ENCODE measurements around the gene CFAP70.
"Not testable (repeated sequence)": the region's sequence is repeated elsewhere in the genome, so short reads cannot be mapped to it uniquely, and the experiment has no call there.

CFAP70 gene

DNA sequence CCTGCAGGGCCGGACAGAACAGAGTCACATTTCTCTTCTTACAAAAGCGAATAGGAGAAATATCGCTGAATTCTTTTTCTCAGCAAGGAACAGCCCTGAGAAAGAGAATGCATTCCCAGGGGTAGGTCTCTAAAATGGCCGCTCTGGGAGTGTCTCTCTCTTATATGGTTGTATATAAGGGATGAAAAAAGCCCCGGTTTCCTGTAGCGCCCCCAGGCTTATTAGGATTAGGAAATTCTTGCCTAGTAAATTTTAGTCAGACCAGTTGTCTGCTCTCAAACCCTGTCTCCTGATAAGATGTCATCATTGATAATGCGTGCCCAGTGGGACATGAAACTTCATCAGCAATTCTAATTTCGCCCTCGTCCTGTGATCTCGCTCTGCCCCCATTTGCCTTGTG, 100.1 kb downstream of the CFAP70 start:
- not testable (repeated sequence) for DNase-seq (ENCODE audit: low read depth in 1 of 2, low spot score in 1 of 2)

DNA sequence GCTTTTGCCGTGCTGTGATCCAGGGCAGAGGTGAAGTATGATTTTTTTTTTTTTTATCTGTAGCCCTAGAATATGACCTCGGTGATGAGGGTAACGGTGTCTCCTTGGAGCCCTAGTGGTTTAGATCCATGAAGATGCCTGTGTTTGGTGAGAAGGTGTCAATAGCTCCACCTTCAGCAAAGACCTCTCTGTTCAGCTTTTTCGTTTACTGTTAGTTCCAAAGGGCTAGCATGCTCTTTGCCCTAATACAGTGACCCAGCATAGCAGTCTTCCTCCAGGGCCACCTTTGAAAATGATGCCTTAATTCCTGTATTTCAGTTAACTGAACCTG, 105.5 kb downstream of the CFAP70 start:
- DNase-seq (ENCODE audit: low read depth in 1 of 2, low spot score in 1 of 2) = no peak

DNA sequence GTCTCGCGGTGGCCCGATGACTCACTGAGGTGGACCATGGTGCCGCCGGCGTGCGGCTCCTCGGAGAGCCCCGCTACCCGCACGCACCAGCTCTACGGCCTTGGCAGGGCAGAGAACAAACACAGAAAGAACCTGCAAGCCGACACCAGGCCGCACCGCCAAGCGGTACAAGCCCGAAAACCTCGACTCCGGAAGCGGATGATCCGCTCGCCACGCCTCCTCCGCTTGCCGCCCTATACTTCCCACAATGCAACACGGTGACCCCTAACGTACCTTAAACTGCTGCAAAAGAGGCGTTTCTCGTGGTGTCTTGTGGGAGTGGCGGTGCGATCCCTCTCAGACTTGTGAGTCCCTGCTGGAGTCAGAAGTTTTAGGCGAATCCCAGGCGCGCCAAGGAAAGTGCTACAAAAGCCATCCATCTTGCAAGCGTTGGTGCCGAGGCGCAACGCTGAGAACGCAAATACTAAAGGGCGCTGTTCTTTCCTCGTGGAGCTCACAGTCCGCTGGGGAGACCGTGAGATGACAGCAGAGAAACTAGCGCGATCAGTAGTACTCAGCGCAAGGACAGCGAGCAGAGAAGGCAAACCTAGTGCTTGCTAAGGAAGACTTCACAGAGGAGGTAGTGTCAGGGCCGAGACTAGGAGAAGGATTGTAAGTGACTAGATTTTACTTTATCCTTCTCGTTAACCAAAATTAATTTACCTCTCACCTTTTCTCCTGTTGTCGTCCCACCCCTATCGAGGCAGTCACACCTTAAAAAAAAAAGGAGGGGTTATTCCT, 106.0 kb downstream of the CFAP70 start, which contains the start of gene MRPS16:
Gene MRPS16 (minus strand): TSS at position 200 of the 780 bp plus-strand sequence. CDS start 162 bp downstream, at position 38.
- DNase-seq (ENCODE audit: low read depth in 1 of 2, low spot score in 1 of 2) = peak; percentile 84 to 85

DNA sequence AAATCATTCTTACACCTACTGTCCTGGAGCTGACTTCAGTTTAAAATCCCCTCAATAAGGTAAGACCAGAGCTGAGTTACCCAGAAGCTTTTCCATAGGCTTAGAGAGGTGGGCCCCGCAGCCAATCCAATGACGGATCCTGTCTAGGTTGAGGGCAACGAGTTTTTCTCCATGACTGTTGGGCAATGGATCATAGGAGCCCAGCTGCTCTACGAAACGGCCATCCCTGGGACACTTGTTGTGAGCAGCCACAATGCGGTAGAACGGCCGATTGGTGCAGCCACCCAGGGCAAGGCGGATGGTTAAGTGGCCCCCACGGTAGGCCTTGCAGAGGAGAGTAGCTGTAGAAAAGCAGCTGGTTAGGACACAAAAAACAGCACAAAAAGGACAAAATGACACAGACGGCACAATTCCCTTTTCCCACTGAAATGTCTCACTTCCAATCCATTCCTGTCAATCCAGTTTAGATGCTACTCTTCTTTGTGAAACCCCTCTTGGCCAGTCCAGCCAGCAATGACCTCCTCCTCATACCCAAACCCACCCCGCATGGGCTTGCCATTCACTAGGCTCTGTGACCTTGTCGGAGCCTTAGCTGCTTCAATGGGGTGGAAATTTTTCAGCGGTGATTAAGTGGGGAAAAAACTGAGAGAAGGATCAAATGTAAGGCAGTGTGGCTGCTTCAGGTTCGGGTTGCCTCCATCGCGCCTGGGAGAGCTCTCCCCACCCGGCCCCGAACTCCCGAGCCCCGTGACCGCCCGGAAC, 106.8 kb downstream of the CFAP70 start:
- no peak for DNase-seq (ENCODE audit: low read depth in 1 of 2, low spot score in 1 of 2)

DNA sequence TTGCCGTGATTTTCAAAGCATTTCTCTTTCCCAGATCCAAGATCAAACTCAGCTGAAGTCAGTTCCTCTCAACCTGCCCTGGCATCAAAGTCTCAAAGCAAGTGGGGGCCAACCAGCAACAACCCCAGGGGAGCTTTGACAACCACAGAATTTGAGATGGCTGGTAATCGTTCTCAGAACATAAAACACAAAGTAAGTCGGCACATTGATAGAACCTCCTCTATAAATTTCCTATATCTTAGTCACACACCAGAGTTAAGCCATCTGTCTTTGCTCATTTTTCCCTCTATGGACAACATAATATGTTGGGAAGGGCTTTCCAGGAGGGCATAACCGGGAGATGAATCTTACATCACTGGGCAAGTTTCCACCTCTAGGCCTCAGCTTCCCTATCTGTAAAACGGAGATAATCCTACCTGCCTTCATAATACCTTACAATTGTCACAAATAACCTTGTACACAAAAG, 110.4 kb downstream of the CFAP70 start:
- DNase-seq (ENCODE audit: low read depth in 1 of 2, low spot score in 1 of 2) = no peak

DNA sequence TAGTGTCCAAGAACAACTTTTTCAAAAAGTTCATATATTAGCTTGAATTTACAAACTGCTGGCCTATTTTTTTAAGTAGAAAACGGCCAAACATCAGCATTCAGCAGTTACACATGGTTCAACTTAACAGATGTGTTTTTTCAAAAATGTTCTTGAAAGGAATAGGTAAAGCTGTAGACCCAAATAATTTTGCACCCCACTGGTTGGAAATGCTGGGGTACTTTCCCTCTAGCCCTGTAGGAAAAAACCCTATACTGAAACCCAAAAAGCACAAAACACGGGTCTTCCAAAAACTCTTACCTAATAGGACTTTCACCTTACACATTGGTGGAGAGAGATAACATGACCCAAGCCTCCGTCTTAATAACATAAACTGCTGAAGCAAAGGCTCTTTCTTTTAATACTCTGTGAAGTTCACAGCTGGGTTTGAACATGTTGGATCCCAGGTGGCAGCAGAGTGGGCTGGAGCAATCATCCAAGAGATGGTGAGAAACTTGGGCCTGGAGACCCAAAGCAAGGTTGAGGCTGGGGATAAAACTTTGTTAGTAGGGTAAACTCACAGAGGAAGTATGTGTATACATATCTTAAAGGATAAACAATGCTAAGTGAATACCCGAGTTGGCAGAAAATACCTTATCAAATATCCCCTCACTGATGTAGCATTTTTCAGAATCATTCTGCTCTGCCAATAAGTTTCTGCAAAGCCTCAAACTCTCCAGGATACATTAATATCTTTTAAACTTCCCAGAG, 111.0 kb downstream of the CFAP70 start:
- no peak for DNase-seq (ENCODE audit: low read depth in 1 of 2, low spot score in 1 of 2)

DNA sequence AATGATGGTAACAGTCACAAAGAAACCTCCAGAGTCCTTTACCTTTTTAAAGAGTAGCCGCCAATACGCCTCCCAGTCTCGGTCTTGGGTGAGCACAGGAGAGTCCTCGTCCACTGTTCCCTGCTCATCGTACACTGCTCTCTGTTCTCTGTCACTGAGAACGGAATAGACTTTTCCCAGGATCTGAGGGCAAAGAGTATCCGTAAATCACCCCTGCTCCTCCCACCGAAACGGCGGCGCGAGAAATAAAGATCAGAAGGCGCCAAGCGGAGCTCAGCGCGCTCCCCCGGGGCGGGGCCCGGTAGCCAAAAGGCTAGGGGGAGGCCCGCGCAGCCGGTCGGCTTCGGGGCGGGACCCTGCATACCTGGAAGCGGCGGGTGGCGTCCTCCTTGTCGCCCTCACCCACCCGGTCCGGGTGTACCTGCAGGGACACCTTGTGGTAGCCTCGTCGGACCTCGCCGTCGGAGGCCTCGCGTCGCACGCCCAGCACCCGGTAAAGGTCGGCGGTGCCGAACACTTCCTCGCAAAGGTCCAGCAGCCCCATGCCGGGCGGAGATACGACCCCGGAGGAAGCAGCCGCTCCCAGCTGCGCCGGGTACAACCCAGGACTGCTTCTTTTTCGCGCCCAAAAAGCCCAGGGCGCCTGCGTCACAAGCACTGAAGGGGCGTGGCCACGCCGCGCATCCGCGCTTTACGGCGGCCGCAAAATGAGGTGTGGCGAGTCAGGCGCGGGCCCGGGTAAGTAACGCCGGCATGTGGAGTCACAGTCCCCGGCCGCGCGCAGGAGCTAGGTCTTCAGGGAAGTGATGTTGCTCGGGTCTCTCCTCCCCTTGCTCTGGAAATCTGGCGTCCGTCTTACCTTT, 111.8 kb downstream of the CFAP70 start, which contains the start of gene DNAJC9:
Gene DNAJC9 (minus strand): TSS at position 610 of the 863 bp plus-strand sequence. CDS start 66 bp downstream, at position 544.
- DNase-seq (ENCODE audit: low read depth in 1 of 2, low spot score in 1 of 2) = peak; percentile 93 to 95

DNA sequence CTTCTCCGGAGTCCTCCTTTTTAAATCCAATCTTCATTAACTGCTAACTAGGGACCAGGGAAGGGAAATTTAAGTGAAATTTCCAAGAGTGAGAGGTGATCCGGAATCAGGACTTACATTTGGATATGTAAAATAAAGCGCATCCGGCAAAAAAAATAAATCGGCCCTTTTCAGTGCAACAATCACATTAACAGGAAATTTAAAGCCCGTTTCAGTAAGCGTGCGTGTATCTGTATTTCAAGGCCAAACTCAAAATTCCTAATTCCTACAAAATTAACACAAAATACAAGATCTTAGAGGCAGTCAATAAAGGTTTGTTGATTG, 112.4 kb downstream of the CFAP70 start:
- no peak for DNase-seq (ENCODE audit: low read depth in 1 of 2, low spot score in 1 of 2)

DNA sequence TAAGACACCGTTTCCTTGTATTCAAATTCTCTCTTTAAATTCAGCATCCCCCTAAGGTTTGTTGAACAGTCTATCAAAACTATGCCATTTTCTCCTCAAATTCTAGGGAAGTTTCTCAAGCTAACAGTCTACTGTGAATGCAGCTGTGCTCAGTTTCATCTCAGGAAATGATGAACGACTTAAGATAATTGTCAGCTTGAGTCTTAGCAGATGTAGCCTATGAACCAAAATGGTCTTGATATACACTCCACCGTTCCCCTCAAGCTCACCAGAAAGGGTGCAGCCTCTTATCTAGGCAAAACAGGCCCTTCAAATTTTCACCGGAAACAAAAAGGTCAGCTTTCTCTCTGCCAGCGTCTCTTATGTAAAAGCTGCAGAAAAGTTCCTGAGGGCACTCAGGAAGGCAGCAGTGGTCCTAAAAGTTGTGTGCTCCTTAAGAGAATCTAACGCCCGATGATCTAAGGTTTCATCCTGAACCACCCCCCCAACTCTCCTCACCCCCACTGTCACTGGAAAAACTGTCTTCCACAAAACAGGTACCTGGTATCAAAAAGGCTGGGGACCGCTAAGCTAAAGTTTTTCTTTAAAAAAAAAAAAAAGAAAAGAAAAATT, 113.7 kb downstream of the CFAP70 start:
- no peak for DNase-seq (ENCODE audit: low read depth in 1 of 2, low spot score in 1 of 2)

DNA sequence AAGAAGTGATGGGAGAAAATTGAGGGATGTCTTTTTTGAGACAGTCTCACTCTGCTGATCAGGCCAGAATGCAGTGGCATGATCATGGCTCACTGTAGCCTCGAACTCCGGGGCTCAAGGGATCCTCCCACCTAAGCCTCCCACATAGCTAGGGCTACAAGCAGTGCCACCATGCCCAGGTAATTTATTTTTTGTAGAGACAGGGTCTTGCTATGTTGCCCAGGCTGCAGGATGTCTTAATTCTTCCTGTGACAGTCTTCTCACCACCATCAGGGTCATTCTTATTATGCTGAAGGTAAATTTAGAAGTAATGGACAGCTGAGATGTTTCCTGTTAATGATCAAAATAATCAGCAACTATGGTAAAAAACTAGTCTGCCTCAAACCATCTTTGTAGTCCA, 118.8 kb downstream of the CFAP70 start:
- no peak for DNase-seq (ENCODE audit: low read depth in 1 of 2, low spot score in 1 of 2)

DNA sequence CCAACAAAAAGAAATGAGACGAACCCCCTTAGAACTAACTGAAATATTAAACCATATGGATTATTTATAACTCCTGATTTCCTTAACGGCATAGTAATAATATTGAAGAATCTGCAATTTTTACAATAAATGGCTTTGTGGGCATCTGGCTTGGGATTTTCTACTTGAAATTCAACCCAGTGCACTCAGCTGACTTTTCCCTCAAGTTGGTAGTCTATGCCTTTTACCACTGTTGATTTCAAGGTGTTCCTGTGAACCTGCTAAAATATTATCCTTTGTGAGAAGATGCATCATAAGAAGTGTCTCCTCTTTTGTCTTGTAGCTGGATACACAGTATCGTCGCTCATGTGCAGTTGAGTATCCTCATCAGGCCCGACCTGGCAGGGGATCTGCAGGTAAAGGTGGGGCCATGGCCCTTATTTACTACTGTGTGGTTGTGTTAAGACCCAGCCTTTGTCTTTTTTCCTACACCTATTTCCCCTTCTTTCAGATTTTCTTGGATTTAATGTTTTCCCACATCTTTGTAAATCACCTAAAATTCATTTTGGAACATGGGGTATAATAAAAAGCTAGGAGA, 119.6 kb downstream of the CFAP70 start:
- DNase-seq (ENCODE audit: low read depth in 1 of 2, low spot score in 1 of 2) = no peak

DNA sequence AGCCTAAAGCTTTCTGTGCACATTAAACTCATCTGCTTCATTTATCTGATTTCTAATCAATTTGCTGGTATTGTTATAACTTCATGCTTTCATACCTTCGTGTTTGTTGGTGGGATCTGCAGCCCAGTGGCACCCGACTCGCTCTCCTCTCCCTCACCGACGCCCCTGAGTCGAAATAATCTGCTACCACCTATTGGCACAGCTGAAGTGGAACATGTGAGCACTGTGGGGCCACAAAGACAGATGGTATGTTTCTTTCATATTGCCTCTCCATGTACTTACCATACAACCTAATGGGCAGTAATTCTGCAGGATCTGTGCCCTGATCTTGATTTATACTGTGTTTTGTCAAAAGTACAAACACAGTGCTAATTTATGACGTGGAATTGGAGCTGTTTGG, 124.0 kb downstream of the CFAP70 start:
- no peak for DNase-seq (ENCODE audit: low read depth in 1 of 2, low spot score in 1 of 2)

DNA sequence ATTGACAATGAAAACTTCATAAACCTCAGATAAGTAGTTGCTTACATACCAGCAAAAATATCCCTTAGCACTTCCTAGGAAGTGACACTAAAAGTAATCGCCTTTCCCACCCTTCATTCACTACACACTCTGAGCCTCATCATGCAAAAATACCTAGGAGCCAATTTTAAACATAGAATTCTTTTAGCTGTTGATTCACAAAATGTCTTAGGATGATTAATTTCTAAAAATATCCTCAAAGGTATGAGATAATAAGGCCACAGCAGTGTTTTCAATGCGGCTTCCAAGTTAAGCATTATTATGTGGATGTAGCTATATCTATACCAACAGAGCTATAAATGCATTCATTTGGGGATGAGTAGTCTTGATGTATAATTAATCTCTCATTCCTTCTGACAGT, 124.8 kb downstream of the CFAP70 start:
- no peak for DNase-seq (ENCODE audit: low read depth in 1 of 2, low spot score in 1 of 2)

DNA sequence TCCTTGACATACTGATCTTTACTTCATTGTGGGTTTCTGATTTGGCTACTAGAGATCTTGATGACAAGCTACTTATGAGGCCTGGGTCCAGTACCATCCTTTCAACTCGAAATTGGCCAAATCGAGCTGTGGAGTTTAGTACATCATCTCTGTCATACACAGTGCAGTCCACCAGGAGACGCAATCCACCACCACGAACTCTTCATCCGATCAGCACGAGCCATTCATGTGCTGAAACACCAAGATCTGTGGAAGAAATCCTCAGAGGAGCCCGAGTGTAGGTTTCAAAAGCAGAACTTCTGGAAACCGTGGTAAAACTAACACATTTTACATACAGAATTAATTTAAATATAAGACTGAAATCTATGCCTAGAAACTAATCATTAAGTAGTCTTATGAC, 125.8 kb downstream of the CFAP70 start:
- no peak for DNase-seq (ENCODE audit: low read depth in 1 of 2, low spot score in 1 of 2)

DNA sequence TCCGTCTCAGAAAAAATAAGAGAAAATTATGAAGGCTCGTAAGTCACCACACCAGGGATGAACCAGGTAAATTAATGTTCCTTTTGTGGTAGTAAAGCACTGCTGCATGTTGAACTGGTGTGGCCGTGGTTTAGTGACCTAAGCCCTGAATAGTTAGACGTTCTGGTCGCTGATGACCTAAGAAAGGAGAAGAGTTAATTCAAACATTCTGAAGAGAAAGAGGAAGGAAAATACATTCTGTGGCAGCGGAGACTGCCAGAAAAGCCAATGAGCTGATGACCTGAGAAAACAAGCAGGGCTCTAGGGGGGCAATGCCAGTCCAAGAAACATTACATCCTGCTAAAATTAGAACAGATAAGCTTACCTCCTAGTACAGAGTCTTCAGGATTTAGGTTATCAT, 129.1 kb downstream of the CFAP70 start:
- no peak for DNase-seq (ENCODE audit: low read depth in 1 of 2, low spot score in 1 of 2)

DNA sequence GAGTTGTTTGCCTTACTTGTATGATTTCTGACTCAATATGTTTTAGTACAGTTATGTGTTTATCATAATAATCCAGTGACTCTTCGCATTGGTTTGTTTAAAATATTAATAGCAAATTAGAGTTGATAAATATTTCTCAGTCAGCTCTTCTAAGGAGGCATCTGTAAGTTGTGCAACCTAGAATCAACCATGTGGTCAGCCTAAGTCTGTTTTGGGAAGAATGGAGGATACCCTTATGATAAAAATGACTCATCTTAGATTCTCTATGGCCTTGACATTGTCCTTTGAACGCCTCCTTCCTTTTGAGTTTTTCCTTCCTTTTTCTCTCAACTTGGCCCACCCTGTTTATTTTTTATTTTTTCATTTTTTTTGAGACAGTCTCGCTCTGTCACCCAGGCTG, 130.4 kb downstream of the CFAP70 start:
- DNase-seq (ENCODE audit: low read depth in 1 of 2, low spot score in 1 of 2) = no peak

DNA sequence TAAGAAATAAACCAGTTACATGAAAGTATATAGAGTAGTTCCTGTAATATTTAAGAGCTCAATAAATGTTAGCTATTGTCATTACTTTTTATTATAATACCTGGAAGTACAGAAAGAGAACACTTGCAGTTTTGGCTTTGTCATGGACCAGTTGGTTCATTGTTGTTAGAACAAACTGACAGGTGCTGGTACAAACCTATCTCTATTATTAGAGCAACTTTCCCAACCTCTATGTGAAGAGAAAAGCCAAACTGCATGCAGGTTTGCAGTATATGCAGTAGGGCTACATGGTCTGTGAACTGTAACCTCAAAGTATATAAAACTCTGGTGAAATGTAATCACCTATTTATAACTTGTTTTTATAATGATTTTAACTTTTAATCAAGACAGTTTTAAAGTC, 132.0 kb downstream of the CFAP70 start:
- DNase-seq (ENCODE audit: low read depth in 1 of 2, low spot score in 1 of 2) = no peak

DNA sequence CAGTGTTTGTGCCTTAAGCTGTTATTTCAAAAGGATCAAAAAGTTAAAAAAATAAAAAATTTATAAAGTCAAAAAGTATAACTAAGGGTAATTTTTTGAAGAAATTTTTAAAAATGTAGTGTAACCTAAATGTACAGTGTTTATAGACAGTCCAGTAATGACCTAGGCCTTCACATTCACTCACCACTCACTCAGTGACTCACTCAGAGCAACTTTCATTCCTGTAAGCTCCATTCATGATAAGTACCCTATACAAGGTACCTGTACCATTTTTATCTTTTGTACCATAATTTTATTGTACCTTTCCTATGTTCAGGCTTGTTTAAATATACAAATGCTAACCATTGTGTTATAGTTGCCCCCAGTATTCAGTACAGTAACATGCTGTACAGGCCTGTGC, 133.1 kb downstream of the CFAP70 start:
- no peak for DNase-seq (ENCODE audit: low read depth in 1 of 2, low spot score in 1 of 2)

DNA sequence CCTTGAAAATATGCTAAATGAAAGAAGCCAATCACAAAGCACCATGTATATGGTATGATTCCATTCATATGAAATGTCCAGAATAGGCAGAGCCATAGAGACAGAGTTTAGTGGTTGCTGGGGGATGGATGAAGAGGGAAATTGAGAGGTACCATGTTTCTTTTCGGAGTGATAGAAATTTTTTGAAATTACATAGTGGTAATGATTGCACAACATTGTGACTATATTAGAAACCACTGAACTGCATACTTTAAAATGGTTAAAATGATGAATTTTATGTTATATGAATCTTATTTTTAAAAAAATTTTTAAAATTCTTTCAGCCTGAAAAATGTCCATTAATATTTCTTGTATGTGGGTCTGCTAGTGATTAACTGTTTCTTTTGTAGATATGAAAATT, 137.7 kb downstream of the CFAP70 start:
- no peak for DNase-seq (ENCODE audit: low read depth in 1 of 2, low spot score in 1 of 2)

DNA sequence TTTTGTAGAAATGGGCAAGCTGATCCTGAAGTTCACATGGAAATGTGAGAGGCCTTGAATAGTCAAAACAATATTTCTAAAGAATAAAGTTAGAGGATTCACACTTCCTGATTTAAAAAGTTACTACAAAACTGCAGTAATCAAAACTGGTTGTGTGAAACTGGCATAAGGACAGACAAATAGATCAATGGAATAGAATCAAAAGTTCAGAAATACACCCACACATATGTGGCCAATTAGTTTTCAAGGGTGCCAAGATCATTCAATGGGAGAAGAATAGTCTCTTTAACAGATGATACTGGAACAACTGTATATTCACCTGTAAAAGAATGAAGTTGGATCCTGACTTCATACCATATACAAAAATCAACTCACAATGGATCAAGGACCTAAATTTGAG, 139.3 kb downstream of the CFAP70 start:
- no peak for DNase-seq (ENCODE audit: low read depth in 1 of 2, low spot score in 1 of 2)
